ENCODE measurements around the gene JMJD7.
A peak's percentile ranks its signal among the peaks of the same experiment; 100 is the strongest.
"Not testable (repeated sequence)": the region's sequence is repeated elsewhere in the genome, so short reads cannot be mapped to it uniquely, and the experiment has no call there.

JMJD7 gene

GRCh38 chr15:41822471-41822870 is 5.4 kb upstream of the JMJD7 start:
- TF ChIP-seq ZNF274 (IDR thresholded peaks at IDR 0.05; ENCODE audit: low read depth, low read length), result no peak
- H3K4me3 ChIP-seq (ENCODE audit: low read length), result no peak overlapping the region

- TF ChIP-seq ZNF274 (IDR thresholded peaks at IDR 0.05; ENCODE audit: low read depth, low read length), result no peak
- no peak overlapping the region for H3K4me3 ChIP-seq (ENCODE audit: low read length)
Observed at GRCh38 chr15:41822957-41823356, 4.9 kb upstream of the JMJD7 start.

- no peak overlapping the region for H3K4me3 ChIP-seq (ENCODE audit: low read length)
- TF ChIP-seq ZNF274 (IDR thresholded peaks at IDR 0.05; ENCODE audit: low read depth, low read length), result no peak
Observed at GRCh38 chr15:41823502-41823901, 4.4 kb upstream of the JMJD7 start.

DNA sequence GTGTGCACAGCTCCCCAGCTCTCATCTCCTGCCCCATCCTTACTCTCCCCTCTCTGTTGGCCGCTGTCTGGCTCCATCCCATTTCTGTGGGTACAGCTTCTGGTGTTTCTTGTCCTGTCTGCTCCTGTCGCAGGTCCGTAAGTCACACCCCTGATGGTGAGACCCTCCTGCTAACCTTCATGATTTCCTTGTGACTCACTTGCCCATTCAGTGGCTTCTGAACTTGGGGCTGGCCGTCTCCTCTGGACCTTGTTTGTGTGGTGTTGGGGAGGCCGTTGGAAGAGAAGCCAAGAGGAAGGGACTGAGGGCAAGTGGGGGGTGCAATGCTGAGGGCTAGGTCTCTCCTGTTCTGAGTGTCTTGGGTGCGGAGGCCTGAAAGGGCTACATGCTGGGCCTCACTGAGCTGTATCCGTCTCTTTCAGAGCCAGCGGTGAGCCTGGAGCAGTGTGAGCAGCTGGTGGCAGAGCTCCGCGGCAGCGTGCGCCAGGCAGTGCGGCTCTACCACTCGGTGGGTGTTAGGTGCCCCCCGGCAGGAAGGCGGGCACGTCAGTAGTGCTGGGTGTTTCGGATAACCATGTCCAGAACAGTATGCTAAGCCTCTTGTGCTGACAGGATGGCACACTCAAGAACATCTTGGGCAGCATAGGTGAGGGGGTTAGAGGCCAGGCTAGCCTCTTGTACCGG is 3.7 kb upstream of the JMJD7 start:
- H3K4me3 ChIP-seq (ENCODE audit: low read length), result no peak overlapping the region
- no peak for TF ChIP-seq ZNF274 (IDR thresholded peaks at IDR 0.05; ENCODE audit: low read depth, low read length)

- no peak overlapping the region for H3K4me3 ChIP-seq (ENCODE audit: low read length)
- TF ChIP-seq ZNF274 (IDR thresholded peaks at IDR 0.05; ENCODE audit: low read depth, low read length), result no peak
Observed at GRCh38 chr15:41825145-41825544, 2.7 kb upstream of the JMJD7 start.

- H3K4me3 ChIP-seq (ENCODE audit: low read length), result no peak overlapping the region
- TF ChIP-seq ZNF274 (IDR thresholded peaks at IDR 0.05; ENCODE audit: low read depth, low read length), result no peak
Observed at GRCh38 chr15:41825572-41826535, 2.0 kb upstream of the JMJD7 start.

- TF ChIP-seq ZNF274 (IDR thresholded peaks at IDR 0.05; ENCODE audit: low read depth, low read length), result no peak
- H3K4me3 ChIP-seq (ENCODE audit: low read length), result peak overlapping the region; percentile 58; the same call in 1 of the 2 replicates
Observed at GRCh38 chr15:41827290-41827879, 507 bp upstream of the JMJD7 start.

- no peak for TF ChIP-seq ZNF274 (IDR thresholded peaks at IDR 0.05; ENCODE audit: low read depth, low read length)
- no peak overlapping the region; the same call in 1 of the 2 replicates for H3K4me3 ChIP-seq (ENCODE audit: low read length)
Observed at GRCh38 chr15:41828807-41829141, 882 bp downstream of the JMJD7 start.

GRCh38 chr15:41829959-41830646 is 2.2 kb downstream of the JMJD7 start:
- H3K4me3 ChIP-seq (ENCODE audit: low read length), result no peak overlapping the region
- no peak for TF ChIP-seq ZNF274 (IDR thresholded peaks at IDR 0.05; ENCODE audit: low read depth, low read length)

DNA sequence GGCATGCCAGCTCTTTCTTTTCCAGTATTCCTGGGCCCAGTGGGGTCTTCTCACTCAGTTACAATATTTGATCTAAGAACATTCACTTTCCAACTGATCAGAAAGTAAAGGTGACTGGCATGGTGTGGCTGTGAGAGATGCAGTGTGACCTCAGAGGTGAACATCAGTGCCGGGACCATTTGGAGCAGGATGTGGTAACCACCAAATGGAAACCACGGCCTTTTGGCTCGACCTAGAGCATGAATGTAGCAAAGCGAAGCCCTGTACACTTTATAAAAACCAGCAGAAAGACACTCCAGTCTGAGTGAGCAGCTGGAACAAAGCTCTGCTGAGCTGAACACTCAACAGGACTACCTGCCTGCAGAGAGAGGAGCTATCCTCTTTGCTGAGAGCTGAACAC is 3.4 kb downstream of the JMJD7 start:
- not testable (repeated sequence) for H3K4me3 ChIP-seq (ENCODE audit: low read length)

DNA sequence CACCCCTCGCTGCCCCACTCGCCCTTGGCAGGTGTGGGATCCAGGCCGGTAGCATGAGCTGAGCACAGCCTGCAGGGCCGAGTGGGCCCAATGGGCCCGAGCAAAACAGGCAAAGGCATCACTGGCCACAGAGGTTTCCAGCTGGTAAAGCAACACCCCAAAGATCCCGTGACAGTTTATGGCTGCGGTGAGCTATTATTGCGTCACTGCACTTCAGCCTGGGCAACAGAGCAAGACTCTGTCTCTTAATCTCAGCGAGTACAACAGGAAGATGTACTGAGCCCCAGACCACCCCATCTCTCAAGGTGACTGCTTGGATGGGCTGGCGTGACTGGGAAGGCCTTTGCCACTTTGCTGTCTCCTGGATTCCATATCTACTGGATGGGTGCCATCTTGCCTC is 4.3 kb downstream of the JMJD7 start:
- no peak overlapping the region for H3K4me3 ChIP-seq (ENCODE audit: low read length)
- no peak for TF ChIP-seq ZNF274 (IDR thresholded peaks at IDR 0.05; ENCODE audit: low read depth, low read length)

GRCh38 chr15:41832875-41833274 is 5.0 kb downstream of the JMJD7 start:
- no peak overlapping the region for H3K4me3 ChIP-seq (ENCODE audit: low read length)
- no peak for TF ChIP-seq ZNF274 (IDR thresholded peaks at IDR 0.05; ENCODE audit: low read depth, low read length)

DNA sequence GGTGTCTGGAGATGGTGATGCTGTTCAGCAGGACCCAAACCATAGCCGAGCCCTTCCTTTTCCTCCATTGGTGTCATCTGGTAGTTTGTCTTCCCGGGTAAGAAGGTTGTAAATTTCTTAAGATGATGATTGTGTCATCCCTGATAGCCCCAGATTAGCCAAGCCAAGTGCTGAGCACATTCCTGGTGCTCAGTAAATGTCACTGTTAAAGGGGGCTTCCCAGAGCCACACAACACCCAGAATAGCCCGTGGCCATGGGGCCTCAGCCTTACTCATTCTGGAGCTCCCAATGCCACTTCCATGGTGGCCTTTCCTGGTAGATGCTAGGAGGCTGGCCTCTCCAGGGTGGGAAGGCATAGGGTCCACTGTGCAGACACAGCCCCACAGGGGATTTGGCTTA is 6.2 kb downstream of the JMJD7 start:
- no peak overlapping the region for H3K4me3 ChIP-seq (ENCODE audit: low read length)
- TF ChIP-seq ZNF274 (IDR thresholded peaks at IDR 0.05; ENCODE audit: low read depth, low read length), result no peak

DNA sequence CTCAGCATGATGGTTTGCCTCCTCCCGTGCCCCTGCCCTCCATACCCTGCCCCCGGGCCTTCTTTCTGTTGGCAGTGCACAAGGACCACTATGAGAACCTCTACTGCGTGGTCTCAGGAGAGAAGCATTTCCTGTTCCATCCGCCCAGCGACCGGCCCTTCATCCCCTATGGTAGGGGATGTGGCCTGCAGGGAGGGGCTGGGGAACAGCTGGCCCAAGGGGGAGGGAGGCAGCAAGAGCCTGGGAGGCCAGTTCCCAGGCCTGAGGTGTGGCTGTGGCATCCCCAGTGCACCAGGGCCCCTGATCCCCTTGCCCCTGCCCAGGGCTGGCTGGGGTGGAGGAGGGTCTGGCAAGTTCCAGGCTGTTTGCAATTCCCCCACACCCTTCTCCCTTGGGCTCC is 8.2 kb downstream of the JMJD7 start:
- TF ChIP-seq ZNF274 (IDR thresholded peaks at IDR 0.05; ENCODE audit: low read depth, low read length), result no peak
- no peak overlapping the region for H3K4me3 ChIP-seq (ENCODE audit: low read length)

Data from GM08714 (cell line).